ENCODE results near the gene RRAGD.
"Not testable (repeated sequence)": the region's sequence is repeated elsewhere in the genome, so short reads cannot be mapped to it uniquely, and the experiment has no call there.

The RRAGD gene

DNA sequence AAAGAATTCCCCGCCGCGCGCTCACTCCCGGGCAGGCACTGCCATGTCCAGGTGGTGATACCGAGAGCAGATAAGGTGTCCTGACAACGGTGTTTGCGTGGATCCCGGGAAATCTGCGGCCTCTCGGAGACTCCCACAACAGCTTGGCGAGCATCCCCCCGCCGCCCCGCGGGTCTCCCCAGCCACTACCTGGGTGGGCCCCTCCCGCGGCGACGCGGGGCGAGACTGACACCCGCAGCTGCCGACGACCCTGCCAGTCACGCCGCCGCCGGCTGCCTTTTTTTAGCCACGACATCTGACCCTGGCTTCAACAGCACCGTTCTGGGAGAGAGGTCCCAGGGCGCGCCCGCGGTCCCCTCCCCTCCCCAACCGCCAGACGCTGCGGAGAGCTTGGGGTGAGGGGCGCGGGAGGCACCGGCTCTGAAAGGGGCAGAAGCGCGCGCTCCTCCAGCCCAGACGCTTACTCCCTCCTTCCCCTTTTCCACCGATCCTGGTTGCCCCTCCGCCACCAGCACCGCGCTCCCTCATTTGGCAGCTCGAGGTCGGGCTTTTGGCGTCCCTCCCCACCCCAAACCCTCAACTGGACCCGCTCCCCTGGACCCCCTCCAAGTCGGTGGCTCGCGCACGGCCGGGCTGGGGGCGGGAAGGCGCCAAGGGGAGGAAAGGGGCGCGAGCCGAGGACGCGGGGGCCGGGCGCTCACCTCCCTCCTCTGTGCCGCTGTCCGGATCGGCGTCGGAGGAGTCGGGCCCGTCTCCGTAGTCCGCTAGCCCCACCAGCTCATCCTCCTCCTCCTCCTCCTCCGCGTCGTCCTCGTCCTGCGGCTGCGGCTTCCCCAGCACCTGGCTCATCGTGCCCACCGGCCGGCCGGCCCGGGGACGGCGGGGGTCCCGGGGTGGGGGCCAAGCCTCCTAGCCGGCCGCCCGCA, 665 bp downstream of the RRAGD start:
- DNase-seq, result no peak

DNA sequence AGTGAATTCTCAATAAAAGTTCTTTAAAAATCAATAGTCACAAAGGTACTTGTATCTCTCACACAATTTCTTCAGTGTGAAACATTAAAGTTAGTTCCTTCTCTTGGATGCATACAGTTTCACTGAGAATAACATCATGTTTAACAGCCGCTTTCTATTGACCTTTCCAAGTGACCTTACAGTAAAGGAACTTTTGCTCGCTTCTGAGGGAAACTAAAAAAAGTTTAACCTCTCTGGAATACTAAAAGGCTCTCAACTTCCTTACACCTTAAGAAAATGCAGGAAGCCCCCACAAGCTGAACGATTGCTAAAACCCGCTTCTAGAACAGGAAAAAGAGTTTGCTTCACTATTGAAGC, 1.3 kb downstream of the RRAGD start:
- DNase-seq, result no peak

DNA sequence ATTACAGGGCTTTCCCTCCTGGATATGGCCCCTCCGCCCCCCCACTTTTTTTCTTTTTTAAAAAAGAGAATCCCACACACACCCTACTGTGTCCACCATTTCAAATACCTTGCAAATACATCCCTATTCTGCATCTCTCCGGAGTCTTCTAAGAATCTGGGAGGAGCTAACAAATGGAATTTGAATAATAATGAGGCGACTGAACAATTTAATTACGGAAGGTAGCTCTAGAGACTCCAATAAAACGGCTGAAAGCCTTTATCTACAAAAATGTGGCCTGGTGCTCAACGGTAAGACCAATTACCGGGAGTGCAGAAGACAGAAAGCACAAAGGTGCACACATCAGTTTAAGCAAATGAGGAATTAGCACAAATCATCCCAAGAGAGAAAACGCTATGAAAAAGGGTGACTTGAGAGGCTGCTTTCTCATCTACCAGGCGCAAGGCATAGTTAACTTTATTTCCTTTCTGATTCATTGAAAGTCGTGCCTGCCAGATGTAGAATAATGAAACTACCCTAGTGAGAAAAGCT, 1.8 kb downstream of the RRAGD start:
- no peak for DNase-seq

DNA sequence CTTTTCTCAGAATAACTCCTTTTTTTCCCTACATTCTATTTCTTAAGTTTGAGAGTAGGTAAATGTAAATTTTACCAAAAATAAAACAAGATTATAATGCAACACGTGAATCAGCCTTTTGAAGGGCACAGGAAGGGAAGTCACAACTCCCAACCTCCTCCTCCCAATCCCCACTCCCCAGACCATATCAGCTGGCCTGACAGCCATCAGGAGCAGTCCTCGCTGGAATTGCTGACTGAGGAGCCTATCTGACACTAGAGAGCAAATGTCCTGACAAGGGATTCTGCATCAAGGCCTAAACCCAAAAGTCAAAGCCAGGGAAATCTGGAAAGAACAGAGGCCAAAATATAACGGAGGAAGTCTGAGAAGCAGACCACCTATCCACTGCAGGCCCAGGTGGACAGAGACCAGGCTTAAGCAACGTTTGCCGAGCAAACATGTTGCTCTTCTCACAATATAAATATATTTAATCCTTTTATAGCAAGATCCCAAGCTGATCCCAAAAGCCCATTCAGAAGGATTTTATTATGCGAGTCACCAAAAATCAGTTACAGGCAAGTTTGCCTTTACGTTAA, 2.5 kb downstream of the RRAGD start:
- no peak for DNase-seq

DNA sequence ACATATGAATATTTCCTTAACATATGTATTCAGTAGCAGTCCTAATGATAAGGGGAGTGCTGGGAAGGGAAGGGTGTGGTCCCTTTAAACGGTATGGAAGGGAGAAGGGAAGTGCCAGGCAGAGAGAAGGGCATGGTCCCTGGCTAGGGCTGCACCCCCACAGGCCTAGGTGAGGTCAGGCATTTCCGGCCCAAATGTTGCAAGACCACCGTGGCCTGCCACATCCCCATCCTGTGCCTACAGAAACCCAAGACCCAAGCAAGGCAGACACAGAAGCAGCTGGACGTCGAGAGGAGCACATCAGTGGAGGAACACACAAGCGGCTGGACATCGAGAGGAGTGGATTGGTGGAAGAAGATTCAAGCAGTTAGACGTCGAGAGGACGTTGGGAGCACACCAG, 5.9 kb downstream of the RRAGD start:
- DNase-seq, result no peak

DNA sequence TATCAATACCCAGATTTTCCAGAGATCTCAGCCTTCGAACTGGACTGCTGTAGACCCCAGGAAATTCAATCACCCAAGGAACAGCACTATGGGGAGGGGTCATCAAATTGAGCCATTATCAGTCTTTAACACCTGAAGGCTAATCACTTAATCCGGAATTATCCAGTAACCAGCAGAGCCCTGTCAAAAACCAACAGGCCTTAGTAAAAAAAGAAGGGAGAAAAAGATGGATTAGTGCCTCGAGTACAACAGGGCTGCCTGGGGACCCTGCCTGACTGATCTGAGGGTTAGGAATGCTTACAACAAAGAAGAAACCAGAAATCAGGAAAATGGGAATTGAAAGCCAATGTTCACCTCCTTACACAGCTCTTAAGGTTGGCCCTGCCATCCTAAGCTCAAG, 7.6 kb downstream of the RRAGD start:
- DNase-seq, result no peak

DNA sequence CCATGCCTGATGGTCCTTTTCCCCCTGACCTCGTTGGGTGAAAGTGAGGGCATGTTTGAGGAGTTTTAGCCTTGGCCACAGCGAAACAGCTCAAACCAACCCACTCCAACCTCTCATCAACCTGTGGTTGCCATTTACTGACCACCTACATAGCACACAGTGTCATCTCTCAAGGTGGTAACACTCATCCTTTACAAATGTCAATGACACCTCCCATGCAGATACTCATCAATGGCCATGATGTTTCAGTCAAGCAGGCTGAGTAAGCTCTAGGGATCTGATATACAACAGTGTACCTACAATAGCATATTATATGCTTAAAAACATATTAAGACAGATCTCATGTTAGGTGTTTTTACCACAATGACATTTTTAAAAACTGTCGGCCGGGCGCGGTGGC, 9.3 kb downstream of the RRAGD start:
- no peak for DNase-seq

DNA sequence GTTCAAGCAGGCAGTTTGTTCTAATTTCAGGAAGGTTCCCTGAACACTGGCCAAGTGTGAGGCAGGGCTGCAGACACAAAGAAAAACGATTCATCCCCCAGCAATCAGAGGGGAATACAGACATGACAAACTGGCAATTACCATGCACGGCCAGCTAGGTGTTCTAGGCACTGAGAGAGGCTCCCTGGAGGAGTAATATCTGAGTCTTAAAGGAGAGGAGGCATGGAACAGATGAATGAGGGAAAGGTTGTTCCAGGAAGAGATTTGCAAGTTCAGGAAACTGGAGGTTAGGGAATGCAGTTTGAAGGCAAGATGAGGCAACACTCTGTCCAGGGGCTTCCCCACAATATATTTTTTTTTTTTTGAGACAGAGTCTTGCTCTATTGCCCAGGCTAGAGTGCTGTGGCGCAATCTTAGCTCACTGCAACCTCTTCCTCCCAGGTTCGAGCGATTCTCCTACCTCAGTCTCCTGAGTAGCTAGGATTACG, 11.1 kb downstream of the RRAGD start:
- no peak for DNase-seq

DNA sequence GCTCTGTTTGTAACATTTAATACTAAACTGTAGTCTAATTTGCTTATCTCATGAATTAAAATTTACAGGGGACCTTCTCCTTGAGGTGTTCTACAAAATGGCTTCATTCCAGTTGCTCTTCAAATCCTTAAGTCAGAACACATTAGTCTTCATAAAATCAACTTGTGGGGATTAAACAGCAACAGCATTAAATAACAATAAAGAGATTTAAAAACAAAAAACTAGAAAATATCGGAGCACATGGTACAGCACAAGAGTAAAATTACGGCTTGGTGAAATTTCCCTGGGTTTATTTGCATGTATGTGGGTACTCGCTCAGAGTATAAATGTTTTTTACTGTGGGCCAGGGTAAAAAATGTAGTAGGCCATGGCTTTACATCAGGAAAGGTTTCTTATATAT, 12.0 kb downstream of the RRAGD start:
- no peak for DNase-seq

DNA sequence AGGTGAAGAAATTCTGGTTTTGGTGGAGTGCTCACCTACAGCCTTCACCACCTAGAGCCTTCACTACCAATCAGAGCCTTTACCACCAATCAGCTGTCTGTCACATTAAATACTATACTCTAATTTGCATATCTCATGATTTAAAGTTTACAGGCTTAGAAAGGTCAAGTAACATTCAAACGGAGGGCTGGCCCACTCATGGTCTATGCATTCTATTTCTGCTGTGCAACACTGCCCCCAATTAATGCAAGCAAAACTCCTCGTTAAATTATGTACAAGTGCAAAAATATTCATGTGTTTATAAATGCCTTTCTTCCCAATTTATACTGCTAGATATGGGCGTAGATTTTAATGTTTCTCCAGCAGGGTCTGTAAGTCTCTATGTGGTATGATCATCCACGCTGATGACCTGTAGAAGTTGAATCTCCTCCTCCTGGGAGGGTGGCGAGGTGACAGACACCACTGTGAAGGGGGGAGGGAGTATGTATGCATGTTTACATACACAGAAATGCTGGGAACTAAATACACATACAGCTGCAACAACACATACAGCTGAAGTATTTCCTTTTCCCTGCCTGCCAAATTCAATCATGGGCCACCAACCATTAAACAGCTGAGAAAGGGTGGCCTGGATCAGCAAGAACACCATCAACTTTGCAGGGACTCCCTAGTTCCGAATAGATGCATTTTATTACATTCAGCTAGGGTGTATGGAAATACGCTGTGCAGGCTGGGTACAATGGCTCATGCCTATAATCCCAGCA, 13.1 kb downstream of the RRAGD start:
- DNase-seq, result no peak

DNA sequence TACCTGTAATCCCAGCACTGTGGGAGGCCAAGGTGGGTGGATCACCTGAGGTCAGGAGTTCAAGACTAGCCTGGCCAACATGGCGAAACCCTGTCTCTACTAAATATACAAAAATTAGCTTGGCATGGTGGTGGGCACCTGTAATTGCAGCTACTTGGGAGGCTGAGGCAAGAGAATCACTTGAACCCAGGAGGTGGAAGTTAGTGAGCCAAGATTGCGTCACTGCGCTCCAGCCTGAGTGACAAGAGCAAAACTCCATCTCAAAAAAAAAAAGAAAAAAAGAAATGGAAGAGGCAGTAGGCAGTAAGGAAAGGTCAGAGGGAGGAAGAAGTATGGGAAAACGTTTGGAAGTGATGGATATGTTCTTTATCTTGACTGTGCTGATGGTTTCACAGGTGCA, 14.2 kb downstream of the RRAGD start:
- DNase-seq, result not testable (repeated sequence)

DNA sequence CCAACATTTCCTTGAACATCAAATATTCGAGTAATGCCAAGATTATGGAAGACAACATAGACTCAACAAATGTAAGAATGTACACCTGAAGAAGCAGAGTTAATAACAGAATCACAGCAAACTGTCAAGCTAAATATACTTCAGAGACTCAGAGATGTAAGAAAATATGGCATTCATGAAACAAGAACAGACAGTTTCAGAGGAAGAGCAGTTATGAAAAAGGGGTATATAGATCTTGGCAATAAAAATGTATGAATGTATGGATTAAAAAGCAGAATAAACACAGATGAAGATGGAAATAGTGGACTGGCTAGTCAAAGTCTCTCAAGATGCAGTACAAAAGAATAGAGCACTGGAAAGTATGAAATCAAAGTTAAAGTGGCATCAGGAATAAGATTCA, 18.4 kb downstream of the RRAGD start:
- no peak for DNase-seq

DNA sequence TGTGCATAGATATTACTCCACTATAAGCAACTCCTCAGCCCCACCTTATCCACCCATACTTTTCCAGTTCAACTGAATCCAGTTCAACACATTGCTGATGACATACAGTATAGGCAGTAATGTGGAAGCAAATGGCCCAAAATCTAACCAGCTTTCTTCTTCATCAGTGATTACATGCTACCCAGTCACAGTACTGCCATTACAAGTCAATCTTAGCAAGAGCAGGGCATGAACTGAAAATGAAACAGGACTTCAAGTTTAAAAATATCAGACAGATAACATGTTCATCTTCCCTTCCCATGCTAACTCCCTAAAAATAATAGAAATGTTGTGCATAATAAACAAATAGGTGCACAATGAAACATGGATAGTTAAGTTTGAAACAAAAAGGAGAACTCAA, 19.2 kb downstream of the RRAGD start:
- no peak for DNase-seq

DNA sequence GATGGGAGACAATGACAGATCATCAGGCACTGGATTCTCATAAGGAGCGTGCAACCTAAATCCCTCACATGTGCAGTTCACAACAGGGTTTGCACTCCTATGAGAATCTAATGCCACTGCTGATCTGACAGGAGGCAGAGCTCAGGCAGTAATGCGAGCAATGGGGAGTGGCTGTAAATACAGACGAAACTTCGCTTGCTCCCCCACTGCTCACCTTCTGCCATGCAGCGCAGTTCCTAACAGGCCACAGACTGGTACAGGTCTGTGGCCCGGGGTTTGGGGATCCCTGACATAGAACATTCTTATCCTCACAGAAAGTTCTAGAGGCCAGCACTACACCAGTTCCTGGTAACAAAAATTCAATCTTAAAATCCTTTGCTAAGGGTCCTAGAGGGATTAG, 23.2 kb downstream of the RRAGD start:
- no peak for DNase-seq

DNA sequence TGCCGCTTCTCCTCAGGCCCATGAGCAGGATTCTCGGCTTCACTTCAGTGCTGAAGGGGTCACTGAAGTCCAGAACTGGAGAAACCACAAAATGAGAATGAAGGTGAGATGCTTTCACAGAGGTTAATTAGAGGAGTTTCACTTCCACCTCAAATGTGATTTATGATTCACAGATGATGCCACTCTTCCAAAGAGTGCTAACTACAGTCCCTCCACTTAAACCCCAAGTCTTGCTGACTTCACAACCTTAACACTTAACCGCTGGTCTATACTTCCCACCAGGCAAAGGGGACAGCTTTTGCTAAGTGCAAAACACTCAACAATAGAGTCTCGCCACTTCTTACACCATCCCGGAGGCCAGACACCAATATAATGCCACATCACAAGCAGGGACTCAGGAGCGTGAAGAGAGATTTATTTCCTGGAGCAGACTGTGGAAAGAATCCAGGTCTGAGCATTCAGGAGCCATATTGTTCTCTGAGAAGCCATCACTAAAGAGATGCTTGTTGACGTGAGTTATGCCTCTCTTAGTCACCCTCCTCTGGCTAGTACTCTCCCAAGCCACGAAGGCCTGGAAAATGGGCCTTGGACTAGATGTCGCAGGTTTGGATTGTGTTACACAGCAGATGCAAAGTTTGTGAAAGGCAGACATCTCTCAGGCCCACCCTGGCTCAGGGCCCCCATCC, 24.4 kb downstream of the RRAGD start:
- DNase-seq, result peak; percentile 24

DNA sequence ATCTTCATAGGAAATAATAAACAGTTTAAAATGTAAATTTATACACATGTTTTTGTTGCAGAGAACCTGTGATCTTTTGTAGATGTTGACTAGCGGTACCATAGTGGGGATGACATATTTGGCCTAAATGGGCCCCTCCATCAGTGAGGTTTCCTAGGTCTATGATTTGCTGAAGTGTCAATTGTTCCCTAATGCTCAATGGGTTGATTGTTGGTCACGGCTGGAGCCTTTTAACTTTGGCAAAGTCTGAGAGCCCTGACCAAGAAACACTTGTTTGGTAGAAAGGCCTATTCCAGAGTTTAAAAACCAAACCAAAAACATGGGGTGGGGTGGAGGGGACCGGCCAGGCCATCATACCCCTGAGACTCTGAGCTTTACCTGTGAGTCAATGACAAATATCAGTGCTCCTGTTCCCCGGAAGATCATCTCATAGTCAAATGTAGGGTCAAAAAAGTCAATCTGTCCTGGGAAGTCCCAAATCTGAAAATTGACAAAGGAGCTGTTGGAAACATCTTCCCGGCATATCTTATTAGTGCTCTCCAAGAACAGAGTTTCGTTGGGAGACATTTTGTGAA, 25.1 kb downstream of the RRAGD start:
- DNase-seq, result no peak

DNA sequence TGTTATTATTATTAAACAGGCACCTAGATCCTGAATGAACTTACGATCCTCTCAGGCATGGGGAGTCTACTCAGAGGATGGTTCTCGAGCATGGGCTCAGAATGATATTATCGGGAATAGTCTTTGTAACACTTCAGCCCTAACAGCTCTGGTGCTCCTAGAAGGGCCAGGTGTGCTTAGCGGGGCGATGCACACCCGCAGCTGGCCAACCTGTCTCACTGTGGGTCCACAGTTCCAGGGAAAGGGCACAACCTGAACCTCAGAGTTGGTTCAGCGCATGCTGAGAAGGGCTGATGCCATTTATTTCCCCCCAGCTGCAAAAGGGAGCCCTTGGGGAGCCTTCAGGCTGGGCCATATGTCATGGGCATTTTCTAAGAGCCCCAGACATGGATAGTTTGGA, 26.2 kb downstream of the RRAGD start:
- DNase-seq, result no peak

DNA sequence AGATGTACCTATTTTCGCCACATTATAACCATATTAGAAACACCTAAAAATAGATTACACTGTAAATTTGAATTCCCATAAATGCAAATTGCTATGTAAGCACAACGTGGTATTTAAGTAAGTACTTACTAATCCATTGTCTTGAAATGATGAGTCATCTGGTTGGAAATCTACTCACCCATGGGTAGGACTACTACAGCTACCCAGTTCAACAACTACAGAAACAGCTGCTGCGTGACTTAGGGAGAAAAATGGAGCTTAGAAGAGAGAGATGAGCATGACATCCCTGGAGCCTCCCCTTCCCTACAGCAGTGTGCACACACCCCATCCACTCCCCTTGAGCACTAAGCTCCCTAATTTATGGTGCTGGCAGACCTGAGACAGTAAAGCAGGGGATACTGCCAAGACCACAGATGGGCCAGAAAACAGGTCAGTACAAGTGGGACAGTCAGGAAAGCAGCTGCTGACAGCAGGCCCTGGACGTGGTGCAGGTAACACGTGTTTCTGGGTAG, 26.9 kb downstream of the RRAGD start:
- peak; percentile 16 for DNase-seq

DNA sequence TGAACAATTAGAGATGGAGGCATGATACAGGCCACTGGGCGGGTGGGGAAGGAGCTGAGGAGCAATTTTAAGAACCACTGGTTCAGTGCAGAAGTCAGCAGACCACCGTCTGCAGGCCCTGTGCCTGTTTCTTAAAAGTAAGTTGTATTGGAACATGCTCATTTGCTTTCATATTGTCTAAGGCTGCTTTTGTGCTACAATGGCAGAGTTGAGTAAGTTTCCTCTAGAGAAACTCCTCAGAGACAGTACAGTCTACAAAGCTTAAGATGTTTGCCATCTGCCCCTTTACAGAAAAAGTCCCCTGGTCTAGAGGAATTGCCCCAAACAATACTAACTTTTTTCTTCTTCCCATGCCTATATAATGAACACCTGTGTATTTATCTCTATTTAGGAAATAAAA, 31.0 kb downstream of the RRAGD start:
- no peak for DNase-seq

DNA sequence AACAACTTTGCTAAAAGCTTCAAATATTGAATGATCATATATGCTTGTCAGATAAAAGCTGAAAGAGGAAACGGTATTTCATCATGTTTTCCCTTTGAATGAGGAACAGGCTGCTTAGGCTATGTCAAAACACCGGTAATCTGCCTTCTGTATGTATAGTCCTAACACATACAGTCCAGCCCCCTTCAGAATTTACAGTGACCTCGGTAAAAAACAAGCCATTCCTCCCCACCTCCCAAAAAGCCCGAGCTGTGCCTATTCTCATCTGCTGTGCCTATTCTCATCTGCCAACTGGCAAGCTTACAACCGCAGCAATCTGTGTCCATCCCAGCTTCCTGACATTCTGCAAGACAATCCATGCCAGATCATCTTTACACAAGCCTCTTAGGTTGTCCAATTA, 32.8 kb downstream of the RRAGD start:
- no peak for DNase-seq

DNA sequence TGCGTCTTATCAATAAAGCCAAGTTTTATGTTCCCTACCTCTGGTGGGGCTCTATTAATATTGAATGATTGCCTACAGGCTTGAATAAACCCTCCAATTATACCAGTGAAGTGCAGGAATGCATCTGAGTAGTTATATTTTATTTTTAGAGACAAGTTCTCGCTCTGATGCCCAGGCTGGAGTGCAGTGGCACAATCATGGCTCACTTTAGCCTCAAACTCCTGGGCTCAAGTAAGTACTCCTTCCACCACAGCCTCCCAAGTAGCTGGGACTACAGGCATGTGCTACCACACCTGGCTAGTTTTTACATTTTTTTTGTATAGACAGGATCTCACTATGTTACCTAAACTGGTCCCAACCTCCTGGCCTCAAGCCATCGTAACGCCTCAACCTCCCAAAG, 33.4 kb downstream of the RRAGD start:
- DNase-seq, result no peak
